Measurements from ENCODE around the gene GPR132. TPM values are rescaled to one million over a fixed set of nuclear protein-coding genes. Genes with fewer than 3 reads are reported as not detected.
"Not testable (repeated sequence)": the region's sequence is repeated elsewhere in the genome, so short reads cannot be mapped to it uniquely, and the experiment has no call there.

Gene GPR132
- total RNA-seq, 4 donors from 2014 or later: 0.20 to 11.6 (median 2.1) TPM

DNA sequence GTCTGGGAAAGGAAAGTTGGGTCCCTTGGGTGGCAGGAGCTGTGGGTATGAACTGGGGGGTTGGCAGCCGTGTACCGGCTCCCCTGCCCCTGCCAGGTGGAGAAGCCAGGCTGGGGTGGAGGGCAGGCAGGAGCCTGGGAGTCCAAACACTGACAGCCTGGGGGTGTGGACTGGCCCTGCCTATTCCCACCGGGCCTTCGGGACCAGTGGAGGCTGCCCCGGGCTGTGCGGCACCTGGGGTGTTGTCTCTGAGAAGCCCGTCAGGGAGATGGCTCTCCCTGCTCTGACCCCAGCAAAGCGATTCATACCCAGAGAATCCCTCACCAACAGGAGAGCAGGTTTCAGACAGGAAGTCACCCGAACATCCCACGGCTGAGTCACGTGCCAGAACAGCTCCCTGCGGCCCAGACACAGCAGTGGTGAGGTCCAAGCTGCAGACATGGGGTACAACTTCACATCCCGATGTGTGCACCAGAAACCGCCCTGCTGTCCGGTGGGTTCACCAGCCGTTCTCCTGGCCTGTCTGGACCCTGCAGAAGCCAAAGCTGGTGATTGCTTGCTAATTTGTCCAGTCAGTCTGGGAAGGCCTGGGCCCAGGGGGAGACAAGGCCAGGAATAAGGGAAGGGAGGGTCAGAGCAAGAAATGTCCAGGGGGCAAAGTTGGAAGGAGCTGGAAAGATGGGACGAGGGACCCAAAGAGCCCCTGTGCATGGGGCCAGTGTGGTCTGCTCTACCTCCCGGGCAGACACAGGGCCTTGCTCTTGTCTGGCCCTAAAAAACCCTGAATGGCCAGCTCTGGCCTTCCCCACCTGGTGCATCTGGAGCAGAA, 2.1 kb upstream of the GPR132 start:
- no peak for DNase-seq
- H3K4me3 ChIP-seq: no peak overlapping the region
- H3K27ac ChIP-seq: peak overlapping the region in 3 of 4 donors; percentile 73 to 78 (median 77)
- intact Hi-C loops (cut with DNase I; ENCODE audit: low total_unique reads) (no loop called here), in situ Hi-C loops (cut with MboI; ENCODE audit: low pct_ligation_motif_present in 1 of 4, low pct_unique_long_range_greater_than_20kb in 1 of 4, low sequenced_read_pairs in 3 of 4) (no loop called here)
- peaks cover 18% of the 10 kb centered on the region for H3K27me3 ChIP-seq
- H3K4me1 ChIP-seq: peaks cover 0 to 7% (median 0%) of the 10 kb centered on the region in 4 donors
- H3K36me3 ChIP-seq: no peaks in the 10 kb centered on the region
- H3K9me3 ChIP-seq: no peaks in the 10 kb centered on the region
- TF ChIP-seq POLR2AphosphoS5 (IDR thresholded peaks at IDR 0.05) (no peak), POLR2A (IDR thresholded peaks at IDR 0.05) (no peak), EP300 (IDR thresholded peaks at IDR 0.05; ENCODE audit: low read depth) (no peak)
- TF ChIP-seq, protein P1, sequence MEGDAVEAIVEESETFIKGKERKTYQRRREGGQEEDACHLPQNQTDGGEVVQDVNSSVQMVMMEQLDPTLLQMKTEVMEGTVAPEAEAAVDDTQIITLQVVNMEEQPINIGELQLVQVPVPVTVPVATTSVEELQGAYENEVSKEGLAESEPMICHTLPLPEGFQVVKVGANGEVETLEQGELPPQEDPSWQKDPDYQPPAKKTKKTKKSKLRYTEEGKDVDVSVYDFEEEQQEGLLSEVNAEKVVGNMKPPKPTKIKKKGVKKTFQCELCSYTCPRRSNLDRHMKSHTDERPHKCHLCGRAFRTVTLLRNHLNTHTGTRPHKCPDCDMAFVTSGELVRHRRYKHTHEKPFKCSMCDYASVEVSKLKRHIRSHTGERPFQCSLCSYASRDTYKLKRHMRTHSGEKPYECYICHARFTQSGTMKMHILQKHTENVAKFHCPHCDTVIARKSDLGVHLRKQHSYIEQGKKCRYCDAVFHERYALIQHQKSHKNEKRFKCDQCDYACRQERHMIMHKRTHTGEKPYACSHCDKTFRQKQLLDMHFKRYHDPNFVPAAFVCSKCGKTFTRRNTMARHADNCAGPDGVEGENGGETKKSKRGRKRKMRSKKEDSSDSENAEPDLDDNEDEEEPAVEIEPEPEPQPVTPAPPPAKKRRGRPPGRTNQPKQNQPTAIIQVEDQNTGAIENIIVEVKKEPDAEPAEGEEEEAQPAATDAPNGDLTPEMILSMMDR (IDR thresholded peaks at IDR 0.05): no peak
- WGBS, 2 donors (ENCODE audit: low coverage in 1 of 2): 74 to 77% methylated on average over 2 to 16 of the region's 18 CpGs

DNA sequence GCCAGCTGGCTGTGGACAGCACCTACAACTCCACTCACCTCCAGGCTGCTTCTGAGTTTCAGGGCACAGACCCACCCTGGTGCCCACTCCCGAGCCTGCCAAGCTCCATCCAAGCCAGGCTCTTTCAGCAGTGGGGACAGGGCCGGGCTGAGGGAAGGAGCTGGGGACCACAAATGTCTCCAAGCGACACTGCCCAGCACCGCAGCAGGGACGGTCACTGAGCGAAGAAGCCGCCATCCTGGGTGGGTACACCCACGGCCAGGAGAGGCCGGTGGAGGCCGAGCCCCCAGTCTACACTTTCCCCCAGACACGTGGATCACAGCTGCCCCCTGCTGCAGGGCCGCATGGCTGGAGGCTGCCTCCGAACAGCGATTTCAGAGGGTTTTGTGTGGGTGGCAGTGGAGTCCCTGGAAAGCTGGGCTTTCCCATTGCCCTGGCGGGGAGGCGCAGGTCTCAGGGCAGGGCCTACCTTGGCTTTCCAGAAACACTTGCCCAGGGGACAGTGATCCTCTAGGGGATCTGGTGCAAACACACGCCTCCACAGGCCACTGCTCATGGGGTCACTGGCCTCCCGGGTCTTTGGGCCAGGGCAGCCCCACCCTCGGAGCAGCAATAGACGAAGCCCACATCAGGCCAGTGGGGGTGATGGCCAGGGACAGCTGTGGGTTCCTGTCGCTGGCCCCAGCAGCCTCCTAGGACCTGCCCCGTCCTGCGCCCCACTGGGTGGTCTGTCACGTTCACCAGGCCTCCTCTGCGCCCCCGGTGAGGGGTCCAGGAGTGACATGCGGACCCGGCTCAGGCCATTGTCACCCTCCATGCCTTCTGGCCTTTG, 1.2 kb upstream of the GPR132 start:
- no peak for TF ChIP-seq EP300 (IDR thresholded peaks at IDR 0.05; ENCODE audit: low read depth)
- no peak for TF ChIP-seq POLR2A (IDR thresholded peaks at IDR 0.05)
- no peak for TF ChIP-seq POLR2AphosphoS5 (IDR thresholded peaks at IDR 0.05)
- in situ Hi-C loops (cut with MboI; ENCODE audit: low pct_ligation_motif_present in 1 of 4, low pct_unique_long_range_greater_than_20kb in 1 of 4, low sequenced_read_pairs in 3 of 4): no loop called here

DNA sequence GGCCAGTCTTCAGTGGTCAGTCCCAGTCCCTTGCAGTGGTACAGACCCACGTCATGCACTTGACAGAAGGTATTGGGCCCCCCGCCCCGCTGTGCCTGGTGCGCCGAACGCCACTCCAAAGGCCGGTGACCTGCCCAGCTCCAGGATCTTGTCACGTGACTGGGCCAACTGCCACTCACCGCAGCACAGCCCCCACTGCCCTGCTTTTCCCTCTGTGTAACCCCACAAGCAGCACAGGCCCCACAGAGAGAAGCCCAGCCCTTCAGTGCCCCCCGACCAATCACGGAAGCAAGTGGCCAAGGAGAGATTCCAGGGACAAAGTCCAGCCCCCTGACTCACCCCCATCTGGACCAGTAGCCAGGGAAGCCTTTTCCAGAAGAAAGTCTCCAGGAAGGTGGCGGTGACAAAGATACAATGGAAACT, 498 bp downstream of the GPR132 start:
- 31% methylated on average over 12 of the region's 12 CpGs; no CpG with 5 or more reads in 1 of the 2 donors for WGBS, 2 donors (ENCODE audit: low coverage in 1 of 2)
- peak; percentile 47 for DNase-seq
- in situ Hi-C loops (cut with MboI; ENCODE audit: low pct_ligation_motif_present in 1 of 4, low pct_unique_long_range_greater_than_20kb in 1 of 4, low sequenced_read_pairs in 3 of 4): no loop called here
- H3K36me3 ChIP-seq: no peaks in the 10 kb centered on the region
- H3K27me3 ChIP-seq: peaks cover under 1% of the 10 kb centered on the region
- peak overlapping the region in 2 of 4 donors; percentile 16 to 38 for H3K4me3 ChIP-seq
- intact Hi-C loops (cut with DNase I; ENCODE audit: low total_unique reads): no loop called here
- no peaks in the 10 kb centered on the region for H3K9me3 ChIP-seq
- H3K27ac ChIP-seq: peak overlapping the region; percentile 57 to 78 (median 75)
- TF ChIP-seq, protein P1 (IDR thresholded peaks at IDR 0.05): no peak
- TF ChIP-seq POLR2AphosphoS5 (IDR thresholded peaks at IDR 0.05) (no peak), EP300 (IDR thresholded peaks at IDR 0.05; ENCODE audit: low read depth) (no peak), POLR2A (IDR thresholded peaks at IDR 0.05) (no peak)
- peaks cover 0 to 27% (median 6%) of the 10 kb centered on the region in 4 donors for H3K4me1 ChIP-seq

More for the DNA sequence above, 1.2 kb upstream of the GPR132 start:
- Histone ChIP-seq H3K27ac (peak overlapping the region; percentile 57 to 78 (median 75)), H3K36me3 (no peaks in the 10 kb centered on the region), H3K9me3 (no peaks in the 10 kb centered on the region), H3K4me3 (no peak overlapping the region), H3K27me3 (peaks cover 16% of the 10 kb centered on the region), H3K4me1 (peaks cover 0 to 11% (median under 1%) of the 10 kb centered on the region in 4 donors)
- intact Hi-C loops (cut with DNase I; ENCODE audit: low total_unique reads): no loop called here
- no peak for DNase-seq
- WGBS, 2 donors (ENCODE audit: low coverage in 1 of 2): 80 to 81% methylated on average over 1 to 17 of the region's 28 CpGs

DNA sequence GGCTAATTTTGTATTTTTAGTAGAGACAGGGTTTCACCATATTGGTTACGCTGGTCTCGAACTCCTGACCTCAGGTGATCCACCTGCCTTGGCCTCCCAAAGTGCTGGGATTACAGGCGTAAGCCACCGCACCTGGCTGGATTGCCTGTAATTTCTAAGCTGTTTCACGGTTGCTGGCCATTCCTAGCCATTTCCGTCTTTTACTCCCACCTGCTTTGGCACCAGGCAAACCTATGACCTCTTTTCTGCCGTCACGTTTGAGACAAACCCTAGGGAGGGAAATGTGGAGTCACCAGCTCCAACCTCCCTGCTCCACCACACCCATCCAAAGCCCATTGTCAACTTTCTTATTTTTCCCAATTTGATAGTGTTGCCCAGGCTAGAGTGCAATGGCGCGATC, 1.2 kb downstream of the GPR132 start:
- Histone ChIP-seq H3K4me1 (peaks cover 0 to 32% (median 7%) of the 10 kb centered on the region in 4 donors), H3K4me3 (peak overlapping the region in 2 of 4 donors; percentile 16 to 38), H3K36me3 (no peaks in the 10 kb centered on the region), H3K27me3 (no peaks in the 10 kb centered on the region), H3K9me3 (no peaks in the 10 kb centered on the region), H3K27ac (peak overlapping the region; percentile 57 to 78 (median 75))
- intact Hi-C loops (cut with DNase I; ENCODE audit: low total_unique reads) (no loop called here), in situ Hi-C loops (cut with MboI; ENCODE audit: low pct_ligation_motif_present in 1 of 4, low pct_unique_long_range_greater_than_20kb in 1 of 4, low sequenced_read_pairs in 3 of 4) (no loop called here)
- 54 to 70% methylated on average over 7 to 10 of the region's 10 CpGs for WGBS, 2 donors (ENCODE audit: low coverage in 1 of 2)
- TF ChIP-seq POLR2AphosphoS5 (IDR thresholded peaks at IDR 0.05) (no peak), EP300 (IDR thresholded peaks at IDR 0.05; ENCODE audit: low read depth) (no peak)
- TF ChIP-seq, protein P1 (IDR thresholded peaks at IDR 0.05): no peak
- no peak for DNase-seq

DNA sequence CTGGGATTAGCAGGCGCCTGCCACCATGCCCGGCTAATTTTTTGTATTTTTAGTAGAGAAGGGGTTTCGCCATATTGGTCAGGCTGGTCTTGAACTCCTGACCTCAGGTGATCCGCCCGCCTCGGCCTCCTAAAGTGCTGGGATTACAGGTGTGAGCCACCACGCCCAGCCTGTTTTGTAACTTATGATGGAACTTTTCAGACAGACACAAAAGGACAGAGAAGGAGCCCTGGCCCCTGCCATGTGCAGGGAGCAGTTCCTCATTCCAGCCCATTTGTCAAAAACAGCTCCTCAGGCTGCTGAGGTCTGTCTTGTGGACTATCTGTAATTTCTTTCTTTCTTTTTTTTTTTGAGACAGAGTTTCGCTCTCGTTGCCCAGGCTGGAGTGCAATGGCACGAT, 1.7 kb downstream of the GPR132 start:
- WGBS, 2 donors (ENCODE audit: low coverage in 1 of 2): 40 to 71% methylated on average over 1 to 10 of the region's 10 CpGs
- H3K36me3 ChIP-seq; intact Hi-C loops (cut with DNase I; ENCODE audit: low total_unique reads); in situ Hi-C loops (cut with MboI; ENCODE audit: low pct_ligation_motif_present in 1 of 4, low pct_unique_long_range_greater_than_20kb in 1 of 4, low sequenced_read_pairs in 3 of 4); H3K9me3 ChIP-seq; H3K27me3 ChIP-seq; DNase-seq: not testable (repeated sequence)
- Histone ChIP-seq H3K4me3 (peak overlapping the region in 1 of 4 donors; percentile 38), H3K4me1 (peaks cover 0 to 35% (median 7%) of the 10 kb centered on the region in 4 donors), H3K27ac (peak overlapping the region; percentile 57 to 78 (median 75))
